NK-92 treated with Interleukin-12 subunit alpha and Interleukin-12 subunit beta, amount 100 ng/mL, for 24 hours (cell line): Measurements from ENCODE around the gene C12orf56.
"Not testable (repeated sequence)": the region's sequence is repeated elsewhere in the genome, so short reads cannot be mapped to it uniquely, and the experiment has no call there.

Source experiments
- DNase-seq: peaks from one replicate; lab custom pipeline; 2025; lab: John Stamatoyannopoulos, UW

The C12orf56 gene

DNA sequence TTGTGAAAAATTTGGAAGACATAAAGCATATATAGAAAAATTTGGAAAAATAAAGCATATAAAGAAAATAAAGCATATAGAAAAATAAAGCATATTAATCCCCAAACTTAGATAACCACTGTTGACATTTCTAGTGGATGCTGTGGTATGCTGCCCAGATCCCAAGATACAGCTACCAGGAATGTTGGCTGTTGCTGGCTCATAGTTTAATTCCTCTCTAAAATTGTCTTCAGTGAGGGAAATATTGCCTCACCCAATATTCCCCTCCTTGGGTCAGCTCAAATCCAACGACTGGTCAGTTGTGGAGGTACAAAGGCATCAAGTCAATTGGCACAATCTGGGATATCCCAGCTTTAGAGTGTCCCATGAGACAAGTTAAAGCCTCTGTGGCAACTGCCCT, 158.4 kb downstream of the C12orf56 start:
- DNase-seq = no peak

DNA sequence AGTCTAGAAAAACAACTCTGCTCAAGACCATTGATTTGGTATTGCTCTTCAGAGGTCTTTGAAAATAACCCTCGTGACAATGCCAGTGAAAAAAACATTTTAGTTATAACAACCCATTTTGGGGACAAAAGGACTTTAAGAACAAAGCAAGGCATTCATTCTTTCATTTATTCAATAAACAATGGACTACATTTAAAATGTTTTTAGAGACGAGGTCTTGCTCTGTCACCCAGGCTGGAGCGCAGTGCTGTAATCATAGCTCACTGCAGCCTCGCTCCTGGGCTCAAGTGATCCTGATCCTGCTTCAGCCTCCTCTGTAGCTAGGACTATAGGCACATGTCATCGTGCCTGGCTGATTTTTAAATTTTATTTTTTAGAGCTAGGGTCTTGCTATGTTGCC, 160.8 kb downstream of the C12orf56 start:
- DNase-seq = no peak

DNA sequence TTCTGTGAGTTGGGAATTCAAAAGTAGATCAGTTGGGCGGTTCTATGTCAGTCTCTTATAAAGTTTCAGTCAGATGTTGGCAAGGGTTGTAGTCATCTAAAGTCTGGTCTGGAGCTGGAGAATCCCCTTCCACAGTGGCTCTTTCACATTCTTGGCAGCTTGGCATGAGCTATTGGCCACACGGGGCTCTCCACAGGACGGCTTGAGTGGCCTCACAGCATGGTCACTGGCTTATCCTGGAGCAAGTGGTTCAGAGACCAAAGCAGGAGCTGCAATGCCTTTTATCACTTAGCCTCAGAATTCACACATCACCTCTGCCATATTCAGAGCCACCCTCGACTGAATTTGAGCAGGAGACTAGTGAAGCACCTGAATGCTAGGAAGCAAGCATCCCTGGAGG, 161.3 kb downstream of the C12orf56 start:
- no peak for DNase-seq

DNA sequence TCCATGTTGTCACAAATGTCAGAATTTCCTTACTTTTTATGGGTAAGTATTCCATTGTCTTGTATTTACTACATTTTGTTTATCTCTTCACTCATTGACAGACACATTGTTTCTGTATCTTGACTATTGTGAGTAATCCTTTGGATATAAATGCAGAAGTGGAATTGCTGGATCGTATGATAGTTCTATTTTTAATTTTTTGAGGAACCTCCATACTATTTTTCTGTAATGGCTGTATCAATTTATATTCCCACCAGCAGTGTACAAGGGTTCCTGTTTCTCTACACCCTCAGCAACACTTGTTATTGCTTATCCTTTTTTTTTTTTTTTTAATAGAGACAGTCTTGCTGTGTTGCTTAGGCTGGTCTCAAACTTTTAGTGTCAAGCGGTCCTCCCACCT, 164.9 kb downstream of the C12orf56 start:
- DNase-seq = no peak

DNA sequence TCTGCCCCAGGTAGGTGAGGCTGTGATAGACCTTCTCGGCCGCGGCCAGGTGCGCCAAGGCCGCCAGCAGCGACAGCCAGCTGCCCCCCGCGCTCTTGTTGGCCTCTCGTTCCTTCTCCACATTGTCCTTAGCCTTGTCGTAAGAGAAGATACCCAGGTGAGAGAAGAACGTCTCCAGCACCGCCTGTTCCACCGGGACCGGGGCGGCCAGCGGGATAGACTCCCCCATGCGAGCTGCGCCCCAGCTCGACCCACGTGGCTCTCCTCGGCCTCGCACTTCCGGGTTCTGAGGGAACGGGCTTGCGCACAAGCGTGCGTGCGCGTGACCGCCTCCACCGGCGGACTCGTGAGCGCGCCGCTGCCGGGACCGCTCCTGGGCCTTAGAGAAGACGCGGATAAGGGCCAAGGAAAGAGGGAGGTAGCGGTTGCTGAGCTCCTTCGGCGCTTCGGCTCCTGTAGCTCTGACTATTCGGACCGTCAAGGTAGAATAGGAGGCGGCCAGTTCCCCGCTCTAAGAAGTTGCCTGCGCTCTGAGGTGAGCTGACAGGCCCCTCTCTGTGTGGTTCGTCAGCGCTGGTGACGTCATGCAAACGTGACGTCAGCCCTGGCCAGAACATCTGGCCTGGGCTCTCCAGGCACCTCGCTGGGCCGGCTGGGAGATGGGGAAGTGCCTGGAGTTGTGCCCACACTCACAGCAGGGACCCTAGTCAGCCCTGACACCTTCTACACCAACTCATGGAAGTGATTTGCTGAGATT, 168.4 kb downstream of the C12orf56 start, which contains the start of gene KICS2:
Gene KICS2 (minus strand): TSS at position 288 of the 757 bp plus-strand sequence. CDS start 59 bp downstream, at position 229.
- DNase-seq = peak; percentile 77

DNA sequence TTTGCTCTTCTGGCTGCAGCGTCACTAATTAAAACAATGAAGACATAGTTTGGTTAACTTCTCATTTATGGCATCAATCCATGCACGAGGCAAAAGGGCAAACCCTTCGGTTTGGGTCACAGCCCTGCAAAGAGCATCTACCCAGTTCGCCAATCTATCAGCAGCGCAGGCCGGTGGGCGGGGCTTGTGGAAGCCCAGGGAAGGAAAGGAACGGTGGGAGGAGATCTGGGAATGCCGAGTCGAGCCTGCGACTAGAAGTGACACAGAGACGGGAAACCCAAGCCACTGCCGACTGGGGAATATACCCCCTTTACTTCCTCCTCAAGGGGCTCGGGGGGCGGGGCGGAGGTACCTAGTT, 168.9 kb downstream of the C12orf56 start:
- peak; percentile 57 for DNase-seq

- DNase-seq = no peak
Measured at GRCh38 chr12:64220046-64220445, 170.5 kb downstream of the C12orf56 start.

GRCh38 chr12:64219145-64219544, 171.4 kb downstream of the C12orf56 start:
- DNase-seq = no peak

DNA sequence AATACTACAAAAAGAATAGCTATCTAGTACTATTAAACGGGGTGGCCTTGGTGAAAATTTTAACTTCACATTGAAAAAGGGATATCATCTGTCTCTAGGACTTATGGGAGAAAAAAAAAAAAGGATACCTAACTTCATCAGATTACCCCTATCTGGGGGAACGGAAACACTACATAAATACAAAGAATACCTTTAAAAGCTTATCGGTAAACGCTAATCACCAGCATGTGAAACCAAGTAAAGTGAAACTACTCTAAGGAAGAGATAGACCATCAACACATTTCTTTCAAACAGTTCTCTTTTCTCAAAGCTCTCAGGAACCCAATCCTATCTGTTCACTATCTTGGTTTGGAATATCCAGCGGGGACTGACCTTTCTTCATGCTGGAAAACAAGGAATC, 172.0 kb downstream of the C12orf56 start:
- no peak for DNase-seq

GRCh38 chr12:64217643-64218042, 172.9 kb downstream of the C12orf56 start:
- not testable (repeated sequence) for DNase-seq

- no peak for DNase-seq
Measured at GRCh38 chr12:64216239-64216638, 174.3 kb downstream of the C12orf56 start.
